GM18517 (cell line): Measurements from ENCODE around the gene BEND5.

Experiments
- ATAC-seq: cut with Tn5 transposase; IDR thresholded peaks from one replicate; pipeline ENCODE4 v1.9.1; 2021; ENCODE audit warnings: mild to moderate bottlenecking, moderate library complexity; ENCODE audit not compliant: unreplicated experiment

The BEND5 gene

GRCh38 chr1:48765335-48765734 lies 11.4 kb downstream of the BEND5 start:
- ATAC-seq, result no peak

GRCh38 chr1:48761986-48762385 lies 14.7 kb downstream of the BEND5 start:
- ATAC-seq, result no peak

- no peak for ATAC-seq
Observed at GRCh38 chr1:48761411-48761810, 15.3 kb downstream of the BEND5 start.

GRCh38 chr1:48760857-48761256 lies 15.8 kb downstream of the BEND5 start:
- no peak for ATAC-seq

GRCh38 chr1:48758976-48759375 lies 17.7 kb downstream of the BEND5 start:
- ATAC-seq, result no peak

GRCh38 chr1:48757363-48757762 lies 19.3 kb downstream of the BEND5 start:
- no peak for ATAC-seq

- ATAC-seq, result no peak
Observed at GRCh38 chr1:48756683-48757316, 19.9 kb downstream of the BEND5 start.

GRCh38 chr1:48753293-48753692 lies 23.4 kb downstream of the BEND5 start:
- ATAC-seq, result no peak

GRCh38 chr1:48750109-48750508 lies 26.6 kb downstream of the BEND5 start:
- peak; percentile 65 for ATAC-seq

GRCh38 chr1:48749068-48749467 lies 27.6 kb downstream of the BEND5 start:
- ATAC-seq, result no peak

- ATAC-seq, result no peak
Observed at GRCh38 chr1:48746906-48747305, 29.8 kb downstream of the BEND5 start.

GRCh38 chr1:48744032-48744431 lies 32.7 kb downstream of the BEND5 start:
- no peak for ATAC-seq

- no peak for ATAC-seq
Observed at GRCh38 chr1:48743480-48743879, 33.2 kb downstream of the BEND5 start.

GRCh38 chr1:48741380-48741779 lies 35.3 kb downstream of the BEND5 start:
- no peak for ATAC-seq

- ATAC-seq, result no peak
Observed at GRCh38 chr1:48740621-48741020, 36.1 kb downstream of the BEND5 start.

GRCh38 chr1:48739091-48739490 lies 37.6 kb downstream of the BEND5 start:
- no peak for ATAC-seq

- ATAC-seq, result no peak
Observed at GRCh38 chr1:48738356-48738755, 38.3 kb downstream of the BEND5 start.

GRCh38 chr1:48735796-48736195 lies 40.9 kb downstream of the BEND5 start:
- no peak for ATAC-seq

- no peak for ATAC-seq
Observed at GRCh38 chr1:48730164-48730910, 46.4 kb downstream of the BEND5 start.

GRCh38 chr1:48728584-48728983 lies 48.1 kb downstream of the BEND5 start:
- no peak for ATAC-seq

- ATAC-seq, result no peak
Observed at GRCh38 chr1:48726557-48727215, 50.0 kb downstream of the BEND5 start.

GRCh38 chr1:48726139-48726538 lies 50.6 kb downstream of the BEND5 start:
- no peak for ATAC-seq
